Stomach (tissue), 4 donors: ENCODE measurements around the gene KIDINS220.

ENCODE experiments used
- CTCF ChIP-seq, 7 experiments: fragments of 450-650 bp in 4 of 7; fragments of 200-600 bp in 3 of 7; sonication (generic) in 3 of 7; IDR thresholded peaks; one replicate each; pipeline ENCODE4 v1.5.1; 2016 to 2019; ENCODE audit warnings: antibody characterized with exemption in 7 of 7, control low read depth in 2 of 7, mild to moderate bottlenecking in 1 of 7
- POLR2A ChIP-seq, 4 donors: fragments of 450-650 bp; IDR thresholded peaks; one replicate each; pipeline ENCODE4 v1.6.1; 2016; ENCODE audit warnings: antibody characterized with exemption in 4 of 4, control low read depth in 2 of 4, mild to moderate bottlenecking in 1 of 4, moderate library complexity in 1 of 4
- POLR2AphosphoS5 ChIP-seq, 3 donors: sonication (generic); formaldehyde crosslinking; IDR thresholded peaks; one replicate each; pipeline ENCODE4 v1.6.1; 2016; ENCODE audit warnings: antibody characterized with exemption in 3 of 3

DNA sequence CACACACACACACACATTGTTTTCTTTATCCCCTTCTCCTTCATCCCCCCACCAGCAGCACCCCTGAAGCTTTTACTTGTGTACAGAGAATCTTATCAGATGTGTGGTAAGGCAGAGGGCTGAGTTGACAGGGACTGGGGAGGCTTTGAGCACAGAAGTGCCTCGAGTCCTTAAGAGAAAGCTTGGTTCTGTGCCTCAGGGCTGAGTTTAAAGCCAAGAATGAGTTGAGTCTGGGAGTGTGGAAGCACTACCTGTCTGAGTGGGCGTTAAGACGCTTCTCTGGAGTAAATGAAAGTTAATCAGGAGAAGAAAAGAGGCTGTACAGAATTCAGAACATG lies 152.9 kb downstream of the KIDINS220 start:
- TF ChIP-seq CTCF (IDR thresholded peaks at IDR 0.05) = no peak
- no peak for TF ChIP-seq POLR2A (IDR thresholded peaks at IDR 0.05)
- no peak for TF ChIP-seq POLR2AphosphoS5 (IDR thresholded peaks at IDR 0.05)
